CD4-positive, alpha-beta T cell treated with Interleukin-1 beta for 1 hour (primary cell): Measurements from ENCODE around the gene MIDN.
A peak's percentile ranks its signal among the peaks of the same experiment; 100 is the strongest.

Experiments
- DNase-seq, 2 donors: peaks; one replicate each; pipeline ENCODE4 v3.0.0-alpha.2; 2020 to 2022

MIDN gene

GRCh38 chr19:1270854-1271527, 22.6 kb downstream of the MIDN start:
- no peak for DNase-seq

GRCh38 chr19:1271528-1272422, 23.4 kb downstream of the MIDN start:
- no peak for DNase-seq

GRCh38 chr19:1272423-1273262, 24.3 kb downstream of the MIDN start:
- DNase-seq: no peak

GRCh38 chr19:1273263-1274041, 25.1 kb downstream of the MIDN start:
- no peak for DNase-seq

GRCh38 chr19:1274081-1274851, 25.9 kb downstream of the MIDN start:
- DNase-seq: no peak

GRCh38 chr19:1274852-1275259, 26.5 kb downstream of the MIDN start:
- DNase-seq: no peak

- DNase-seq: peak; percentile 96 to 97
Observed at GRCh38 chr19:1275260-1275975, 27.0 kb downstream of the MIDN start, which contains the start of gene FAM174C. TSS of gene FAM174C (plus strand) at chr19:1275530. CDS start at chr19:1275550, 20 bp downstream.

- DNase-seq: no peak
Observed at GRCh38 chr19:1275976-1276627, 27.7 kb downstream of the MIDN start.

- no peak for DNase-seq
Observed at GRCh38 chr19:1276628-1277022, 28.2 kb downstream of the MIDN start.

GRCh38 chr19:1277061-1277460, 28.7 kb downstream of the MIDN start:
- DNase-seq: no peak

- DNase-seq: no peak
Observed at GRCh38 chr19:1278074-1278473, 29.7 kb downstream of the MIDN start.

GRCh38 chr19:1278713-1279660, 30.6 kb downstream of the MIDN start:
- DNase-seq: no peak

- peak; percentile 82 for DNase-seq
Observed at GRCh38 chr19:1279782-1280341, 31.5 kb downstream of the MIDN start.

- DNase-seq: no peak
Observed at GRCh38 chr19:1280636-1281568, 32.5 kb downstream of the MIDN start.

- no peak for DNase-seq
Observed at GRCh38 chr19:1281569-1282287, 33.3 kb downstream of the MIDN start.

GRCh38 chr19:1282588-1283206, 34.3 kb downstream of the MIDN start:
- no peak for DNase-seq
